Measurements from ENCODE around the gene SLC22A17.

The SLC22A17 gene

DNA sequence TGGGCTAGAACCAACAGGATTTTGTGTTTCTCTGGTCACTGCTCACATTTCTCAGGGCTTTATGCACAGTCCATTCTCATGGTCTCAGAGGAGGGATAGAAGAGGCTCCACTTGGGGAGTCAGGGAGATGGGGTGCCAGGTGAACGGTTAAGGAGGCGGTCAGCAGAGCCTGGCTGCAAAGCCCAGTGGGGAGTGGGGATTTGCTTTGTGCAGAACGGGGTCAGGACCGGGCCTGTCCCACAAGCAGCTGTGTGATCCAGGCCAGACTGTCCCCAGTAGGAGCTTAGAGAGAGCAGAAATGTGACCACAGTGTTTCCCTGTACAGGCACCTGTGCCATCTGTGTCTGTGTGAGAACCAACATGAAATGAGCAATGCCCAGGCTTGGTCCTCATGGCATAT, 28.3 kb upstream of the SLC22A17 start:
- no peak for DNase-seq

DNA sequence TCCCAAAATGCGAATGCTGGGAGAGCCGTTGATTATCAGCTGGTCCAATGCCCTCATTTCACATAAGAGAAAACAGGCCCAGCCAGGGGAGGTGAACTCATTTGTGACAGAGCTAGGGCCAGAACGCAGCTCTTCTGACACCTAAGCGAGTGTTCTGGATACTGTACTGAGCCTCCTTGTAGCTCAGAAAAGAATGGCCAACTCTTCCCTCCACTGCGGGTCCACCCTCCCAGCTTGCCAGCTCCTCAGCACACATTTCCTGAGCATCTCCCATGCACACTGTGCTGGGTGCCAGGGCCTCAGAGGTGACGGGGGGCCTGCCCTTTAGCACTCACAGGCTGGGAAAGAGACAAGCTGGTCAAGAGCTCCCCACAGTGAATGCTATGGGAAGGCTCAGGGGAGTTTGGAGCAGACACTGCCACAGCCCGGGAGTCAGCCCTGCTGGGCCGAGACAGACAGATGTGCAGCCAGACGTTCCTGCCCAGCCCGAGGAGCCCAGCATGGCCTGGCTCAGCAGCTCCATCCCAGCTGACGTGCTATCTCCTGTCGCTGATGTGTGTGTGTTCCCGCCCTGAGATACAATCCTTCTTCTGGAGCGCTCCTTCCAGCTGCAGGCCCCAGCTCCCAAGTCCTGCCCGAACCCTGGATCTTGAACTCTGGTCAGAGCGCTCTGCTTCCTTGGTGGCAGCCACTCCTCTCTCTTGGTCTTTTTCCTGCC, 27.7 kb upstream of the SLC22A17 start:
- DNase-seq, result no peak

DNA sequence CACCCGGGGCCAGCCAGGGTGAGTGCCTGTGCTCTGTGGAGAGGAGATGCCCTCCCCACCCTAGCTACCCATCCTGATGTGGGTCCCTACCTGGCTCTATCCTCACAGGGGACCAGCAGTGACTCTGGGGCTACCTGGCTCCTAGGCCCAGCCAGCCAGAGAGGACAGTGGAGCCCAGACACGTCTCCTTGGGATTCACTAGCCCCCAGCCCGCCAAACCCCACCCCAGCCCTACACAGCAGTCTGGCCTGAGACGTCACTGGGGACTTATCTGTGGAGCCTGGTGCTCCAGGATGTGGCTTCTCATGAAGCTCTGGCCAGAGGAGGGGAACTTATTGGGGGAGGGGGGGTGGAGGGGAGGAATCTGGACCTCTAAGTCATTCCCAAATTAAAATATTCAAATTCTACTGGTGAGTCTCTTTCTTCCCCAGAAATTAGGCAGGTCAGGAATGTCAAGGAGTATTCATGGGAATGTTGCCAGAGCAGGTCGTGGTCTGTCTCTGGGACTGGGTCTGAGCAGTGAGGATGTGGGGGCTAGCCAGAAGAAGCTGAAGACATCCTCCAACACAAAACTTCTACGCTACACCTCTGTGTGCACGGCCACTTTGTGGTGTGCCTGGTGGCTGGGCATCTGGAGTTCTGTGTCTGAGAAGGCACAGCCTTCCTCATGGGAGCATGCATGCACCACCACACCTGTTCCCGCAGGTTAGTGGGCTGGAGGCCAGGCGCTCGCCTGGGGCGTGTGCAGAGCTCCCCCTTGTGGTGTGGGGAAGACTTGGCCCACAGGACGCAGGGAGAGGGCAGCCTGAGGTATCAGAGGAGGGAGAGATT, 26.9 kb upstream of the SLC22A17 start:
- peak; percentile 67 to 68 for DNase-seq

DNA sequence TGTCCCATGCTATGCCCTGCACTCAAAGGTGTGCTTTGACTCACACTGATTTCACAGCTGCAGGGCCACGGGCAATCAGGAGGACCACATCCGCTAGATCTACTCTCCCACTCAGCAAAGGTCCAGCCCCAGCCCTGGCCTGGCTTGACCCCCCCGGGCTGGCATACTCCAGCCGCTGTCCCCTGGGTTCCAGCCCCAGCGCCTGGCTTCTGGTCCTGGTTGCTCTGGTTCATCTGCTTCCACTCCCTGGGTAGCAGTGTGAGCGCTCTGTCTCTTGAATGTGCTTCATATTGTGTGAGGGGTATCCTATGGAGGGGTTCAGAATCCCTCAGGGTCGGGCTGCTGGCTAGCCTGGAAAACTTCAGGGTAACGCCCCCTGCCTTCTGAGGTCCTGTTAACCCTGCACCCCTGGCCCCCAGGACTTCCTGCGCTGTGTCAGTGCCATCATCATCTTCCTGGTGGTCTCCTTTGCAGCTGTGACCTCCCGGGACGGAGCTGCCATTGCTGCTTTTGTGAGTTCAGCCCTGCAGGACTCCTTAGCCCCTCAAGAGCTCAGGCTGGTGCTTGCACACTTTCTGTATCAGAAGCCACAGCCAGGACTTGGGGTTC, 26.0 kb upstream of the SLC22A17 start:
- no peak for DNase-seq

DNA sequence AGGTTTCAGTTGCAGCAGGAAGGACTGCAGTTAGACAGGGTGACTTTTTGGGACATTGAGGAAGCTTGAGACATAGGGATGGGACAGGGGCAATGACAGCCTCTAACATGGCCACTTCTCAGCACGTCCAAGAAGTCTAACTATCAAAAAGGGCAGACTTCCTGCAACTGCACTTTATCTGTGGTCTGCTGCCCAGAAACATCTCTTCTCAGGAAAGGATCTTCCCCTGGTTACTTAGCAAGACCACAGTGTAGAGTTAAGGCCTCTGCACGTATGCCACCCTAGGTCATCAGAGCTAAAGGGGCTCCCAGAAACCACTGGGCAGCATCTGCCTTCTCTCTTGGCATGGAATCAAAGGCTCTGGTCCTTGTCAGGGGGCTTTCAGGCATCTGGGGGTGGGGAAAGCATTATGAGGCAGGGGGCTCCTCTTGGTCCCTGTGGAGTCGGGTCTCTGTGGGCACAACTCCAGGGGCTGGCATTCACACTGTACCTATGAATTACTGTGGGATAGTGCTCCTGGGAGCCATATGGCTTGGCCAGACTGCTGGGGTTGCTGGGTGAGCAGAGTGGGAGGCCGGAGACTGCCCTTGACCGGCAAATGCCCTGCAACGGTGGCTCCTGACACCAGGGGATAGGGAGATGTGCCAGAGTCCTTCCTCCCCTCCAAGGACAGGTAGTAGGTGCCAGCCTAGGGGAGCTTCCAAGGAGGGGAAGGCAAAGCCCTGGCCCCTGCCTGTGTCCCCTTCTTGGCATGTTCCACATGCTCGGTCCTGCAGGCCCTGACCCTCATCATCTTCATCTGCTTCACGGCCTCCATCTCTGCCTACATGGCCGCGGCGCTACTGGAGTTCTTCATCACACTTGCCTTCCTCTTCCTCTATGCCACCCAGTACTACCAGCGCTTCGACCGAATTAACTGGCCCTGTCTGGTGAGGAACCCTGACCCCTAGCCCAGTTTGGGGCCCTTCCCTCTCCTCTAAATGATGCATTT, 25.2 kb upstream of the SLC22A17 start:
- DNase-seq, result no peak

DNA sequence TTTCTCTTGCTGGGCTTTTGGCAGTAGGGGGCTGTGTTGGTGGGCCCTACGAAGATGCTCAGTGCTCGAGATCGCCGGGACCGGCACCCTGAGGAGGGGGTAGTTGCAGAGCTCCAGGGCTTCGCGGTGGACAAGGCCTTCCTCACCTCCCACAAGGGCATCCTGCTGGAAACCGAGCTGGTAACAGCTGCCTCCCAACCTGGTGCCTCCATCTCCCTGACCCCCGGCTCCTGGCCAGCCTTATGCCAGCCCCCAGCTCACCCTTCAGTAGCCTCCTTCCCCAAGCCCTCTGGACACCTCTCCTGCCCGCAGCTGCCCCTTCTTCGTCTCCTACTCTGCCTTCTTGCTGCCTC, 24.5 kb upstream of the SLC22A17 start:
- no peak for DNase-seq

DNA sequence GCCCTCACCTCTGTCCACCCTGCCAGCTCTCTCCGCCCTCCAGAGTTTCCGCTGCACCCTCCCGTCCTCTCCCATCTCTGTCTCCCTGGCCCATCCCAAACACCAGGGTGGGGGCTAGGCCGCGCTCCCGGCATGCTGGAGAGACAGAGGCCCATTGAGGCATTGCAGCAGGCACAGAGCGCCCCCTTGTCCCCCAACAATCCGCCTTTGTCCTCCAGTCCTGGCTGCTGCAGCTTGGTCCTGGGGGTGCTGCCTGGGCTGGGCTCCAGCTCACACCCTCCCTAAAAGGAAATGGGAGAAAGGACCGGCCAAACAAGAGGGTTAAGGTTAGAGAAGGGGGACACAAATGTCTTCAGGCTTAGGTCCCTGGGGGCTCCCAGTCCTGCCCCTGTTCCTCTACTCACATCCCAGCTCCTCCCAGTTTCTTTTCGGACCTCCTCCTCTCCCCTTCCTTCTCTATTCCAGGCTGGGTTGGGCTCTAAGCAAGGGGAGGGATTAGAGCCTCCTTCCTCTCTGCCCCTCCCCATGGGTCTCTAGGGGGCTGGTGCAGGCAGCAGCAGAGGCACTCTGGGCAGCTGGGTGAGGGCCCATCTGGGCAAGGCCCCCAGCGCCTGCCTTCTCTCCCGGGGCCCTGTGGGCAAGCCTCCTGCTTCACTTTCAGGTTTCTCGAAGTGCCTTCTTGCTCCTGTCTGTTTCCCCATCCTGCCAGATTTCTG, 24.0 kb upstream of the SLC22A17 start, which contains the start of gene CMTM5:
TSS of gene CMTM5 (plus strand) at position 565 of the 716 bp plus-strand sequence. CDS start 206 bp downstream, outside the sequence.
- no peak for DNase-seq

DNA sequence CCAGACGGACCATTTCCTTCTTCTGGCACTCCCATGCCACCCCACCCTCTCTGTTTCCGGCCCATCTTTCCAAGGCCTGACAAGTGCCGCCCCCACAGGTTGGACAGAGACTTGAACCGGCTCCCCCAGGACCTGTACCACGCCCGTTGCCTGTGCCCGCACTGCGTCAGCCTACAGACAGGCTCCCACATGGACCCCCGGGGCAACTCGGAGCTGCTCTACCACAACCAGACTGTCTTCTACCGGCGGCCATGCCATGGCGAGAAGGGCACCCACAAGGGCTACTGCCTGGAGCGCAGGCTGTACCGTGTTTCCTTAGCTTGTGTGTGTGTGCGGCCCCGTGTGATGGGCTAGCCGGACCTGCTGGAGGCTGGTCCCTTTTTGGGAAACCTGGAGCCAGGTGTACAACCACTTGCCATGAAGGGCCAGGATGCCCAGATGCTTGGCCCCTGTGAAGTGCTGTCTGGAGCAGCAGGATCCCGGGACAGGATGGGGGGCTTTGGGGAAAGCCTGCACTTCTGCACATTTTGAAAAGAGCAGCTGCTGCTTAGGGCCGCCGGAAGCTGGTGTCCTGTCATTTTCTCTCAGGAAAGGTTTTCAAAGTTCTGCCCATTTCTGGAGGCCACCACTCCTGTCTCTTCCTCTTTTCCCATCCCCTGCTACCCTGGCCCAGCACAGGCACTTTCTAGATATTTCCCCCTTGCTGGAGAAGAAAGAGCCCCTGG, 23.0 kb upstream of the SLC22A17 start:
- DNase-seq, result no peak

DNA sequence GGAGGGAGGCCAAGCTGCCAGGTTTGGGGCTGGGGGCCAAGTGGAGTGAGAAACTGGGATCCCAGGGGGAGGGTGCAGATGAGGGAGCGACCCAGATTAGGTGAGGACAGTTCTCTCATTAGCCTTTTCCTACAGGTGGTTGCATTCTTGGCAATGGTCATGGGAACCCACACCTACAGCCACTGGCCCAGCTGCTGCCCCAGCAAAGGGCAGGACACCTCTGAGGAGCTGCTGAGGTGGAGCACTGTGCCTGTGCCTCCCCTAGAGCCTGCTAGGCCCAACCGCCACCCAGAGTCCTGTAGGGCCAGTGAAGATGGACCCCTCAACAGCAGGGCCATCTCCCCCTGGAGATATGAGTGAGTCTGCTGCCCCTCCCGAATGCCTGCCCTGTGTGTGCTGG, 20.4 kb upstream of the SLC22A17 start:
- DNase-seq, result no peak

DNA sequence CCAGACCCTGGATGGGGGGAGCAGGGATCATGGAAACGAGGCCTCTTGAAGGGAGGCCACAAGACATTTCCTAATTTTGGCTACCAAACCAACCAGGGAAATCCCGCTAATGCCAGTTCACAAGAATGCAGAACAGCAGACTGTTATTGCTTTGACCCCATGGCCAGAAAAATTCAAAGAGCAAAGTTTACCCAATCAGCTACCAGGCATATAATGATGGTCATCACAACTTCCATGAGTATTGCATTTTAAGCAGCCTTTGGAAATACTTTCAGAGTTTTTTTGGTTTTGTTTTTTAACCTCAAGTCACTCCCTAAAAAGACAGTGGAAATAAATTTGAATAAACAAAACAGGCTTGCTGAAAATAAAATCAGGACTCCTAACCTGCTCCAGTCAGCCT, 19.8 kb upstream of the SLC22A17 start, which contains the start of gene IL25:
TSS of gene IL25 (plus strand) at position 301 of the 400 bp plus-strand sequence.
- no peak for DNase-seq

DNA sequence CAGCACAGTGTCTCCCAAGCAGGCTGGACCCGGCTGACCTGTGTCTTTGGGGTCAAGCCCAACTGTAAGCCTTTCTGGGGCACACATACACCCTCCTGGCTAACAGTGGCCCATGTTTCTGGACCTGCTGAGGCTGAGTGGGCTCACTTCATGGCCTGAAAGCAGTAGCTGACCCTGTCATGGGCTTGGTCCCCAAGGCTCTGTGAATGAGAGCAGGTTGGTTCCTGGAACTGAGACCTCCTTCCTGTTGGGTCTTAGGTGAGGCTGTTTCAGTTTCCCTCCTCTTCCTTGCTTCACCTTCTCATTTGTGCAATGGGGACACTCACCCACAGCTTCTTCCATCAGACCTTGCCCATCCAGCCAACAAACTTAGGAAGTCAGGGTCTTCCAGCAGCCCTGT, 19.2 kb upstream of the SLC22A17 start:
- DNase-seq, result no peak

DNA sequence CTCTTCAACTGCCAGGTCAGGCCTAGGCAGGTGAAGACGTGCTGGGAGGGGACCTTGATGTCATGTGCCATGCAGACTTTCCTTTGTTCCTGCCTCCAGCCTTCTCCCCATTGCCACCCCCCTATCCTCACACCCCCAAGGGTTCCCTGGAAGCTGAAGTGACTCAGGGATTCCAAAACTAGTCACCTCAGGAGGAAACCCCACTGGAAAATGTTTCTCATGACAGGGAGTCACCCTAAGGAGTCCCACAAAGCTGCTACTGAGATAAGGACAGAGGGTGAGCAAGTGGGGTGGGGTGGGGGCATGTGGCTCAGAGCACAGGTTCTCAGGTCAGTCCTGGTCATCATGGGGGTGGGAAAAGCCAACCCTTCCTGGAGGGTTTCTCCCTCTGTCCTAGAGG, 17.5 kb upstream of the SLC22A17 start:
- no peak for DNase-seq

DNA sequence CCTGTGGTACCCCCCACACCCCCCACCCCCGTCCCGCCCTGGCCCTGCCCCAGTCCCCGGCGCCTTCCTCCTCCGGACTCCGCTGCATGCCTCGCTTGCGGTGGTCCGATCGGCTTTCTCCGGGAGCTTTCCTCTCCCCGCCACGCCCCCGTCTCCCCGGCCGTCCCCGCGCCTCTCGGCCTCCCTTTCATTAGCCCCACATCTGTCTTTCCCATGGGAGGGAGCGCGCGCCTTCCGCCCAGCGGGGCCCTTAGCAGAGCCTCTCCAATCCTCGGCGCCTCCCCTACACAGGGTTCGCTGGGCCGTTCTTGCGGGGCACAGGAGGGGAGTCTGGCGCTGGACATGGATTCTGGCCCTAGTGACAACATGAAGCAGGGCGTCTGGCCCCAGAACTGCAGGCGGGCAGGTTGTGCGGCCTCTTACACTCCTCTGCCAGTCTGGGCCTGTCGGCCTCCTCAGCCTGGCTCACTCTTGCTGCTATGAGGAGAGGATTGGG, 13.8 kb upstream of the SLC22A17 start:
- no peak for DNase-seq

DNA sequence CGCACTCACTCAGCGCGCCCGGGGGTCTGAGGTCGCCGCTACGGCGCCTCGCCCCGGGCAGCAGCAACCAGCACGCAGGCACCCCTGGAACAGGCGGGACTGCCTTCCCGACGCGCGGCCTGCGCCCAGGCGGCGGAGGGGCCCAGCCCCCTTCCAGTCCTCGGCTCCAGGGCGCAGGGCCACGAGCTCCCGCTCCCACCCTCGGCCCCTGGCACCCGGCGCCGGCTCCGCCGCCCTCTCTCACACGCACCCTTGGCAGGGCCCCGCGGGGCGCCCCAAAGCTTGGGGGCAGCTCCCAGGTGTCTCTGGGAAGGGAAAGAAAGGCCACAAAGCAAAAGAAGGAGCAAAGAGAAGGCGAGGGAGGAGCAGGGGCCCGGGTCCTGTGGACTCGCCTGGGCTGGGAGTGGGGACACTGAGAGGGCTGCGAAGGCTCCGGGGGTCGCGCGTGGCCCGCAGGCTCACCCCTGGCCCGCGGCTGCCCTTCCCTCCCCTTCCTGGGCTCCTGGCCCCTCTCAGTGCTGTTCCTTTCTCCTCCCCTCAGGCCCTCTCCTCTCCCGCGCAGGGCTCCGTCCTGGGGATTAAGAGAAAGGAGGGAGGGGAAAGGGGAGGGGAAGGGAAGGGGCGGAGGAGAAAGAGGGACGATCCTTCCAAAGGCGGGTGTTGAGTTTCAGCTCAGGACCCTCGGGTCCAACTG, 13.2 kb upstream of the SLC22A17 start:
- DNase-seq, result no peak

DNA sequence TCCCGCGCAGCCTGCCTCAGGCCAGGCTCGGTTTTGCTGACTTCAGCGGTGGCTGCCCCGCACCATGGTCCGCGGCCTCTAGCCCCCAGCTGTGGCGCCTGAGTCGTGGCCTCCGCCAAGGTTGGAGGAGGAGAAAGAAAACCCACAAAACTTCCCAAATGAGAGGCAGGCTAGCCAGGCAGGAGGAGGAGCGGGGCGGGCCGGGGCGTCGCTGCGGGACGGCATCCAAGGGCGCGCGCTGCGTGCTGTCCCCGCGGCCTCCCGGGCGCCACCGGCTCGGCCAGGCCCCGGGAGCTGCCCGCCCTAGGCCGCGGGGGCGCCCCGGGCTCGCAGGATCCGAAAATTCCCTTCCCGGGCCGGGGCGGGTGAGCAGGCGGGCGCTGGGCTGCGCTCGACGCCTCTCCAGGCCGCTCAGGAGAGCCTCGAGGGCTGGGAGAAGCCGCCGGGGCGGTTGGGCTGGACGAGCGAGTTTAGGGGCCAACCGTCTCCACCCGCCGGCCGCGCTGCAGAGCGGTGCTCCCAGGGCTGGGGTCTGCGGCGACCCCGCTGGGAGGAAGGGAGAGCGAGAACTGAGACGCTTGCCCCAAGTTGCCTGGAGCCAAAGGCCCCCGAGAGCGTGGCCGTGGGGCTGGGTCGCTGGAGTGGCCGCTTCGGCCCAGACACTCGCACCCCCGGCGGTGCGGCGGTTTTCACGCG, 12.5 kb upstream of the SLC22A17 start, which contains the start of gene EFS:
TSS of gene EFS (minus strand) at position 137 of the 696 bp plus-strand sequence. CDS start 147 bp downstream, outside the sequence.
- no peak for DNase-seq

DNA sequence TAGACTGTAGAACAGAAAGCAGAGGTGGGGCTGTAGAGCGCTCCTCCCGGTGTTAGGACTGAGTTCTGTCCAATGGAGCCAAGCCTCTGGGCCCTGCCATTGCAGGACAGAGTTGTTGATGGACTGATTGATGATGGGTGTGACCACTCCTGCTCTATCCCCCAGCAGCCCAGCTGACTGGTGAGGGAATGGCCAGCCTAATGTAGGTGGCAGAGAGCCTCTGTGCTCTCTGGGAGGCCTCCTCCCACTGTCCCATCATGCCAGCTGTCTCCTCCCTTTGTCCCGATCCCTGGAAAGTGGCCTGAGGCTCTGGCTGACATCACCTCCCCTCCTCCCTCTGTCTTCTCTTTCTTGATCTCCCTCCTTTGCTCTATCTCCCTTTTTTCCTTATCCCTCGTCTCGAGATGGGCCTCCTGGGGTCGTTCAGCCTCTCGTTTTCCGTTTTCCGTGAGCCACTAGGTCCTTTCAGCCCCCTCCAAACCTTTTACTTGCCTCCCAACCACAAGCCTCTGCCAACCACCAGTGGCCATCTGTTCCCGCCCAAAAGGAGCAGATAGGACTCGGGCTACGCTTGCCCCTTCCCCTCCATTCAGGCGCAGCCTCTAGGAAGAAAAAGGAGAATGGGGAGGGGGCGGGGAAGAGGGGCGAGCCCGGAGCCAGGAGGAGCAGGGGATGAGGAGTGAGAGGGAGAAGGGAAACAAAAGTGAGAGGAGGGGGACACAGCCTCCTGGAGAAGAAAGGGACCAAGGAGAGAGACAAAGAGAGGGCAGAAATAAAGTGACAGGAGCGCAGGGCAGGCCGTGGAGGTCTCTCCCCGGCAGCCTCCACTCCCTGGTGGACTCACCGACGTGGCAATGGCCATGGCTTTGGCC, 11.7 kb upstream of the SLC22A17 start:
- DNase-seq, result no peak

DNA sequence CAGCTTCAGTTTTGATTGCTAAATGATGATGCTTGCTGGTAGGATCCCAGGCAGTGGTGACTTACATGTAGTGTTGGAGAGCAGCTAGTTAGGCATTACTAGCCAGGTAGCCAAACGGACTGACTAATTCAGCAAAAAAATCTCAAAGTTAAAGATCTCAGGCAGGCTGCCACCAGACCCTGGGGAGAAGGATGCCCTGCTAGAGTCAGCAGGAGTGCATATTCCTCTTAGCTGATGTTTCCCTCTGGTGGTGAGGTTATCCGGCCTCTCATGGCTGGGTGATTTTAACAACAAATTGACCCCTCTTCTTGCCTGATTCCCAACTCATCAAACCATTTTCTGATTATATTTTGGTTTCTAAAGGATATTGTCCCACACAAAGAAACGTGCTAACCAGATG, 9.5 kb upstream of the SLC22A17 start:
- DNase-seq, result no peak

DNA sequence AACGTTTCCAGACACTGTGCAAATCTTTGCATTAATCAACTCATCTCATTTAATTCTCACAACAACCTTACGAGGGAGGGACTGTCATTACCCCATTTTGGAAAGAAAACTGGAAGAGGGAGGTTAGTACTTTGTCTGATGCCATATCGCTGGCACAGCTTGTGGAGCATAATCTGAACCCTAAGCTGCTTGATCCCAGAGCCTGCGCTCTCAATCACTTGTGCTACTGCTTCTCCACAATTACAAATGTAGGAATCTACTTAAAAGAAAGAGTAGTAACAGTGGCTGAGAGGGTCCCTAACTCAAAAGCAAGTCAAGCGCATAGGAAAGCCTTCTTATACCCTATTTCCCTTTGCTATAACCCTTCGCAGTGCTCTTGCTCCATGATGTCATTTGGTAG, 9.1 kb upstream of the SLC22A17 start:
- DNase-seq, result no peak

DNA sequence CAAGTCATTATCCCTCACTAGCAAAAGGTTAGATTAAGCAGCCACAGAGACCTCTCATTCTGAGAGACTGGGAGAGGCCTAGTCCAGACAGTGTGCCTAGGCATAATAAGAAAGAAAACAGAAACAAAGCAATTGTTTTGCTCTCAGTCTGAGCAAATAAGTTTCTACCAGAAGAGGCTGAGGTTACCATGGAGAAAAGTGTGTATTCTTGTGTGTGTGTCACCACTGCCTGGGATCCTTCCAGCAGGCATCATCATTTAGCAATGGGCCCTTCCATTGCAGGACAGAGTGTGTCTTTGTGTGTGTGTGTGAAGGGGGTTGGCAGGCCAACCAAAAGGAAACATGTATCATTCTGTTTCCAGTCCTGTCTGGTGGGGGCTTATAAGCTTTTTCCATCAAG, 8.6 kb upstream of the SLC22A17 start:
- DNase-seq, result no peak
